Thyroid gland (tissue), 4 donors: ENCODE results near the gene TIMP3.

Experiments used
- POLR2A ChIP-seq, 2 donors: fragments of 450-650 bp; IDR thresholded peaks; one replicate each; pipeline ENCODE4 v1.6.1; 2017; ENCODE audit warnings: antibody characterized with exemption in 2 of 2, mild to moderate bottlenecking in 2 of 2, moderate library complexity in 1 of 2
- TF ChIP-seq, protein P1 (sequence below), 6 experiments: fragments of 200-600 bp in 3 of 6; fragments of 450-650 bp in 3 of 6; sonication (generic) in 3 of 6; IDR thresholded peaks; one replicate each; pipeline ENCODE4 v1.5.1; 2016 to 2019; ENCODE audit warnings: antibody characterized with exemption in 6 of 6, mild to moderate bottlenecking in 2 of 6, inconsistent platforms in 1 of 6, moderate library complexity in 1 of 6

DNA sequence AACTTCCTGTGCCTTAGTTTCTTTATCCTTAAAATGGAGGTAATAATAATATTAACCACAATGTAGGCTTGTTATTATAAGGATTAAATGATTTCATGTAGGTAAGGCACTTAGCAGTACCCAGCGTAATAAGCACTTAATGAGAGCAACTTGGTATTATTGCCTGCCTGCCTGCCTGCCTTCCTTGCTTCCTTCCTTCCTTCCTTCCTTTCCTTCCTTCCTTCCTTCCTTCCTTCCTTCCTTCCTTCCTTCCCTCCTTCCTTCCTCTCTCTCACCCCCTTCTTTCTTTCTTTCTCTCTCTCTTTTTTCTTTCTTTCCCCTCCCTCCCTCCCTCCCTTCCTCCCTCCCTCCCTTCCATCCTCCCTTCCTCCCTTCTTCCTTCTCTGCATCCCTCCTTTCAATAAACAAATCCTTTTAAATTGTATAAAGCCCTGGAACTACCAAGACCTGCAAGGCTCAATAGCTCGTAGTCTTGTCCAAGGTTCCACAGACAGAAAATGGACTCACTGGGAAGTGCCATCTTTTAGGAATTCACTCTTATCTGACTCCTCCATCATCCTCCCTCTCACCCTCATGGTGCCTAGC is 20.7 kb upstream of the TIMP3 start:
- TF ChIP-seq, protein P1, sequence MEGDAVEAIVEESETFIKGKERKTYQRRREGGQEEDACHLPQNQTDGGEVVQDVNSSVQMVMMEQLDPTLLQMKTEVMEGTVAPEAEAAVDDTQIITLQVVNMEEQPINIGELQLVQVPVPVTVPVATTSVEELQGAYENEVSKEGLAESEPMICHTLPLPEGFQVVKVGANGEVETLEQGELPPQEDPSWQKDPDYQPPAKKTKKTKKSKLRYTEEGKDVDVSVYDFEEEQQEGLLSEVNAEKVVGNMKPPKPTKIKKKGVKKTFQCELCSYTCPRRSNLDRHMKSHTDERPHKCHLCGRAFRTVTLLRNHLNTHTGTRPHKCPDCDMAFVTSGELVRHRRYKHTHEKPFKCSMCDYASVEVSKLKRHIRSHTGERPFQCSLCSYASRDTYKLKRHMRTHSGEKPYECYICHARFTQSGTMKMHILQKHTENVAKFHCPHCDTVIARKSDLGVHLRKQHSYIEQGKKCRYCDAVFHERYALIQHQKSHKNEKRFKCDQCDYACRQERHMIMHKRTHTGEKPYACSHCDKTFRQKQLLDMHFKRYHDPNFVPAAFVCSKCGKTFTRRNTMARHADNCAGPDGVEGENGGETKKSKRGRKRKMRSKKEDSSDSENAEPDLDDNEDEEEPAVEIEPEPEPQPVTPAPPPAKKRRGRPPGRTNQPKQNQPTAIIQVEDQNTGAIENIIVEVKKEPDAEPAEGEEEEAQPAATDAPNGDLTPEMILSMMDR (IDR thresholded peaks at IDR 0.05), result no peak
- no peak for TF ChIP-seq POLR2A (IDR thresholded peaks at IDR 0.05)
